HepG2 (cell line): Measurements from ENCODE around the gene CD53. TPM values are rescaled to one million over a fixed set of nuclear protein-coding genes. Genes with fewer than 3 reads are reported as not detected.

Experiments used
- ATAC-seq: fragments of 200-7000 bp; cut with Tn5 transposase; 3 replicates; pipeline ENCODE4 v1.9.1; 2020; ENCODE audit warnings: mild to moderate bottlenecking, moderate library complexity
- BruUV-seq: library from RNA; stranded (reverse); fragments of 400-500 nt; replicated peaks from 2 replicates; lab custom pipeline; 2021; lab: Mats Ljungman, UMichigan
- CTCF ChIA-PET: fragments of 300-600 bp; formaldehyde crosslinking; extraction: SDS; loops from one replicate; lab custom pipeline; 2021; ENCODE audit warnings: low total read pairs, inconsistent platforms, low intra/inter-chr PET ratio; lab: Yijun Ruan, JAX
- POLR2A ChIA-PET: fragments of 350-600 bp; sonication (Branson Sonifier 250); formaldehyde crosslinking; loops from one replicate; lab custom pipeline; 2020; ENCODE audit warnings: antibody characterized with exemption, inconsistent platforms; lab: Yijun Ruan, JAX
- DNase-seq: peaks from one replicate; pipeline ENCODE4 v3.0.0-alpha.2; 2015; ENCODE audit warnings: low spot score
- FAIRE-seq: peaks from 3 replicates; lab custom pipeline; 2011; peaks lifted over from hg19 to GRCh38; lab: Jason Lieb, UNC
- H2AFZ ChIP-seq: one replicate; pipeline ENCODE4 v1.6.1; 2011; ENCODE audit warnings: low read length, inconsistent platforms
- H3K27ac ChIP-seq: fragments of 300-600 bp; 3 replicates; pipeline ENCODE4 v1.8.0; 2011; ENCODE audit warnings: mixed run types, mild to moderate bottlenecking, mixed read lengths, low read length, inconsistent platforms; ENCODE audit not compliant: insufficient read depth; ENCODE audit errors: extremely low read length
- H3K27me3 ChIP-seq, 2 experiments: fragments of 200-600 bp in 1 of 2; 2 replicates in 1 of 2; 3 replicates in 1 of 2; pipeline versions ENCODE4 v1.6.0 to v1.8.0; 2011; ENCODE audit warnings: low read length in 2 of 2, mild to moderate bottlenecking in 2 of 2, moderate library complexity in 2 of 2, inconsistent platforms in 1 of 2; ENCODE audit not compliant: insufficient read depth in 2 of 2, control insufficient read depth in 1 of 2
- H3K36me3 ChIP-seq, 2 experiments: fragments of 200-600 bp in 1 of 2; replicated peaks in 1 of 2; 2 replicates in 1 of 2; 3 replicates in 1 of 2; pipeline versions ENCODE4 v1.5.1 to v1.8.0; 2011; ENCODE audit warnings: low read length in 2 of 2, inconsistent platforms in 1 of 2; ENCODE audit not compliant: insufficient read depth in 2 of 2, control insufficient read depth in 1 of 2
- H3K4me1 ChIP-seq: 2 replicates; pipeline ENCODE4 v1.5.1; 2012; ENCODE audit warnings: low read length, inconsistent platforms; ENCODE audit not compliant: insufficient read depth
- H3K4me2 ChIP-seq: 2 replicates; pipeline ENCODE4 v1.6.0; 2011; ENCODE audit warnings: low read depth, low read length, inconsistent platforms
- H3K4me3 ChIP-seq, 3 experiments: fragments of 200-600 bp in 1 of 3; sonication (generic), shearing (Covaris generic) in 1 of 3; replicated peaks in 1 of 3; 2 replicates each; pipeline ENCODE4 v1.5.1; 2011 to 2016; ENCODE audit warnings: low read length in 3 of 3, inconsistent platforms in 2 of 3, low read depth in 2 of 3, mild to moderate bottlenecking in 2 of 3, control low read depth in 1 of 3, mixed read lengths in 1 of 3; ENCODE audit not compliant: insufficient read depth in 1 of 3
- H3K79me2 ChIP-seq: one replicate; pipeline ENCODE4 v1.6.1; 2011; ENCODE audit warnings: low read length, inconsistent platforms; ENCODE audit not compliant: insufficient read depth
- H3K9ac ChIP-seq: 2 replicates; pipeline ENCODE4 v1.6.0; 2011; ENCODE audit warnings: mild to moderate bottlenecking, low read depth, low read length, inconsistent platforms; ENCODE audit not compliant: insufficient read depth
- H3K9me3 ChIP-seq: 2 replicates; pipeline ENCODE4 v1.5.1; 2012; ENCODE audit warnings: mild to moderate bottlenecking, low read length
- H4K20me1 ChIP-seq: 2 replicates; pipeline ENCODE4 v1.6.0; 2011; ENCODE audit warnings: inconsistent platforms, mild to moderate bottlenecking, low read length, moderate library complexity; ENCODE audit not compliant: insufficient read depth
- FOSL2 ChIP-seq: sonication (generic); formaldehyde crosslinking; IDR thresholded peaks from 2 replicates; pipeline ENCODE4 v1.4.0; 2020; ENCODE audit warnings: missing genetic modification reagents
- FOXO4 ChIP-seq: sonication (generic); formaldehyde crosslinking; conservative IDR thresholded peaks from 2 replicates; pipeline ENCODE4 v1.8.1; 2023; ENCODE audit warnings: missing genetic modification reagents
- KDM5A ChIP-seq: fragments of 200-600 bp; sonication (generic); IDR thresholded peaks from 2 replicates; pipeline ENCODE4 v1.7.0; 2018; ENCODE audit warnings: antibody characterized with exemption, mild to moderate bottlenecking, low read length, borderline replicate concordance
- SYNCRIP ChIP-seq: fragments of 200-400 bp; formaldehyde crosslinking; IDR thresholded peaks from 2 replicates; pipeline ENCODE4 v1.6.1; 2018; ENCODE audit warnings: mild to moderate bottlenecking, low read depth, low read length; ENCODE audit not compliant: insufficient read depth
- TEF ChIP-seq: sonication (generic); formaldehyde crosslinking; IDR thresholded peaks from 2 replicates; pipeline ENCODE4 v1.5.0; 2020; ENCODE audit warnings: missing genetic modification reagents
- YY1 ChIP-seq: IDR thresholded peaks from 2 replicates; pipeline ENCODE4 v1.6.1; 2011; ENCODE audit warnings: low read length, low read depth, moderate library complexity, mild to moderate bottlenecking; ENCODE audit not compliant: insufficient read depth, insufficient replicate concordance
- ZNF788 ChIP-seq: sonication (generic); formaldehyde crosslinking; IDR thresholded peaks from 2 replicates; pipeline ENCODE4 v1.5.0; 2020; ENCODE audit warnings: mild to moderate bottlenecking, missing genetic modification reagents, borderline replicate concordance
- WGBS: methylation state at CpG from one replicate; pipeline ENCODE4 v1.1.6; 2017; ENCODE audit warnings: low lambda C conversion rate; 5-methylcytosine and 5-hydroxymethylcytosine counted together
- in situ Hi-C: cut with HindIII; loops from 2 replicates; pipeline ENCODE4 v1.10.0; 2017; ENCODE audit warnings: low pct_unique_long_range_greater_than_20kb; ENCODE audit not compliant: extremely low pct_ligation_motif_present
- intact Hi-C: fragments of 100-400 bp; cut with micrococcal nuclease; formaldehyde crosslinking; loops from one replicate; pipeline ENCODE4 v1.10.0; 2022; ENCODE audit not compliant: unreplicated experiment
- polyA plus RNA-seq, 8 experiments: library from polyadenylated mRNA; depleted of rRNA in 3 of 8; stranded (reverse) in 7 of 8; unstranded in 1 of 8; fragments of >200 nt; fragmentation: Illumina TruSeq in 4 of 8; extraction: Trizol in 4 of 8; gene quantifications; 2 replicates each; pipeline versions ENCODE4 v1.2.1 to v1.2.3, GENCODE V29; 2011 to 2016; ENCODE audit warnings: low read depth in 4 of 8, missing spikeins in 1 of 8, mixed read lengths in 1 of 8; ENCODE audit not compliant: insufficient read depth in 1 of 8
- total RNA-seq, 5 experiments: library from RNA; depleted of rRNA; stranded (reverse); fragments of >200 nt; fragmentation: Illumina TruSeq; extraction: Trizol; gene quantifications; 2 replicates each; pipeline ENCODE4 v1.2.3, GENCODE V29; 2016; ENCODE audit warnings: low read depth in 1 of 5

The CD53 gene
- total and polyA plus RNA-seq, 2 of the 13 experiments (the other 11 are each of a cell fraction or from before 2014, with no cell fraction given): not detected

GRCh38 chr1:110872366-110872744, 593 bp upstream of the CD53 start:
- no TSS peak for BruUV-seq

More at GRCh38 chr1:110872366-110872744, 593 bp upstream of the CD53 start:
- no peaks in the 10 kb centered on the region for H3K9me3 ChIP-seq
- WGBS: 17% methylated on average over 2 of the region's 2 CpGs
- H3K9ac ChIP-seq: no peak overlapping the region
- H2AFZ ChIP-seq: no peak overlapping the region
- no peaks in the 10 kb centered on the region for H4K20me1 ChIP-seq
- no peaks in the 10 kb centered on the region for H3K4me1 ChIP-seq
- CTCF ChIA-PET: no interaction called here
- in situ Hi-C loops: no loop called here
- TF ChIP-seq YY1 (no peak), KDM5A (no peak), FOSL2 (CRISPR knock-in tag) (no peak), ZNF788 (CRISPR knock-in tag) (no peak), FOXO4 (CRISPR knock-in tag) (no peak), TEF (CRISPR knock-in tag) (no peak), SYNCRIP (no peak)
- TF ChIP-seq, all 625 proteins: peak for 0
- no peak overlapping the region for H3K4me2 ChIP-seq
- FAIRE-seq: no peak
- H3K4me3 ChIP-seq: no peak overlapping the region
- no peaks in the 10 kb centered on the region for H3K27me3 ChIP-seq
- no peak for ATAC-seq
- intact Hi-C loops: no loop called here
- H3K27ac ChIP-seq: no peak overlapping the region
- no peaks in the 10 kb centered on the region for H3K36me3 ChIP-seq
- DNase-seq: no peak
- H3K79me2 ChIP-seq: no peaks in the 10 kb centered on the region
- POLR2A ChIA-PET: no interaction called here
